Measurements from ENCODE around the gene STXBP1. TPM values are rescaled to one million over a fixed set of nuclear protein-coding genes. Genes with fewer than 3 reads are reported as not detected.

Gene STXBP1
- total and polyA plus RNA-seq, 2 of the 13 experiments (the other 11 are each of a cell fraction or from before 2014, with no cell fraction given): 2.9 TPM

GRCh38 chr9:127697575-127697974 is 85.5 kb downstream of the STXBP1 start (continued):
- TF ChIP-seq ZHX2 (IDR thresholded peaks at IDR 0.05; ENCODE audit: low read depth) (no peak), ZHX2 (CRISPR knock-in tag; IDR thresholded peaks at IDR 0.05; ENCODE audit: borderline replicate concordance) (no peak), ATAD3A (CRISPR knock-in tag; IDR thresholded peaks at IDR 0.05) (no peak), ZNF598 (CRISPR knock-in tag; IDR thresholded peaks at IDR 0.05; ENCODE audit: borderline replicate concordance) (no peak), BRF2 (CRISPR knock-in tag; IDR thresholded peaks at IDR 0.05) (no peak), PREB (CRISPR knock-in tag; IDR thresholded peaks at IDR 0.05) (no peak)

Data from HepG2 (cell line).